SK-N-SH (cell line): ENCODE results near the gene ITIH1.

Experiments
- CTCF ChIP-seq: fragments of 200-600 bp; sonication (generic); IDR thresholded peaks from 2 replicates; pipeline ENCODE4 v1.6.1; 2017; ENCODE audit warnings: antibody characterized with exemption, mild to moderate bottlenecking, moderate library complexity
- EP300 ChIP-seq, 2 experiments: IDR thresholded peaks; 2 replicates each; pipeline versions ENCODE4 v1.4.0 to v1.6.1; 2012; ENCODE audit warnings: borderline replicate concordance in 1 of 2, low read depth in 1 of 2, low read length in 1 of 2
- EZH2phosphoT487 ChIP-seq: fragments of 200-600 bp; sonication (generic); IDR thresholded peaks from 2 replicates; pipeline ENCODE4 v1.6.1; 2017; ENCODE audit warnings: low read depth, mixed run types, mild to moderate bottlenecking, antibody characterized with exemption, moderate library complexity, borderline replicate concordance
- MXI1 ChIP-seq: IDR thresholded peaks from 2 replicates; pipeline ENCODE4 v1.6.1; 2012; ENCODE audit warnings: mild to moderate bottlenecking, low read depth, low read length, improper control_type of control experiment
- NRF1 ChIP-seq: IDR thresholded peaks from 2 replicates; pipeline ENCODE4 v1.6.1; 2012; ENCODE audit warnings: low read depth, mild to moderate bottlenecking, low read length
- POLR2AphosphoS5 ChIP-seq: IDR thresholded peaks from 2 replicates; pipeline ENCODE4 v1.6.1; 2012; ENCODE audit warnings: low read depth, low read length
- RCOR1 ChIP-seq: fragments of 150-350 bp; IDR thresholded peaks from 2 replicates; pipeline ENCODE4 v1.6.1; 2017; ENCODE audit warnings: antibody characterized with exemption, low read length
- TAF1 ChIP-seq: IDR thresholded peaks from 2 replicates; pipeline ENCODE4 v1.6.1; 2012; ENCODE audit warnings: low read depth, mild to moderate bottlenecking, low read length, moderate library complexity, borderline replicate concordance
- TF ChIP-seq, protein P1 (sequence below): IDR thresholded peaks from 2 replicates; pipeline ENCODE4 v1.4.0; 2012; ENCODE audit warnings: low read depth

DNA sequence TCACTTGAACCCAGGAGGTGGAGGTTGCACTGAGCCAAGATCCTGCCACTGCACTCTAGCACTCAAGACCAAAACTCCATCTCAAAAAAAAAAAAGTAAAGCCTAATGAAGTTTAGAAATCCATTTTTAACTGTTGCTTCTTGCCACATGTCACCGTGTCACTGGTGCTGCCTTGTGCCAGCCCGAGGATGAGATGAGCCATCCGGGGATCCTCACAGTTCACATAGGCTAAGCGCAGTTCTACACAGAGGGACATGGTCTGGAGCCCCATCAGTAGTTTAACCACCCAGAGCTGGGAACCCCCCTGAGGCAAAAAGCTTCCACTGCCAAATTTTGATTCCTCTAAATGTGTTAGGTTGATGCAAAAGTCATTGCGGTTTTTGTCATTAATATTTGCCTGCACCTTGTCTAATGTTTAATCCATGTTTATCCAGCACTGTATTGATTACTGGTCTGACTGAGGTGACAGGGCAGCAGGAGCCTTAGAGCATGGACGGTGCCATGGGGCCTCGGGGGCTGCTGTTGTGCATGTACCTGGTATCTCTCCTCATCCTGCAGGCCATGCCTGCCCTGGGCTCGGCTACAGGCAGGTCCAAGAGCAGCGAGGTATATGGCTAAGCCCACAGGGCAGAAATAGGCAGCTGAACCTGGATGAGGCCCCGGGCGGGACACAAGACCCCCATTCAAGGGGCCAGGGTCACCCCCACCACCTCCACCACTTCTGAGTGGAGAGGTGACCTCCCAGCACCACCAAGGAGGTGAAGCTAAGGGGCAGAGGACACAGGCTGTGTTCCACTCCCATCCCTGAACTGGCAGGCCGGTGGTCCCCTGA, at the start of gene ITIH1:
- TF ChIP-seq CTCF: no peak
- no peak for TF ChIP-seq EZH2phosphoT487
- TF ChIP-seq TAF1: no peak
- TF ChIP-seq RCOR1: no peak
- TF ChIP-seq POLR2AphosphoS5: no peak
- TF ChIP-seq, protein P1, sequence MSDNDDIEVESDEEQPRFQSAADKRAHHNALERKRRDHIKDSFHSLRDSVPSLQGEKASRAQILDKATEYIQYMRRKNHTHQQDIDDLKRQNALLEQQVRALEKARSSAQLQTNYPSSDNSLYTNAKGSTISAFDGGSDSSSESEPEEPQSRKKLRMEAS: no peak
- TF ChIP-seq NRF1: no peak
- TF ChIP-seq EP300 (IDR thresholded peaks at IDR 0.05; ENCODE audit: borderline replicate concordance in 1 of 2, low read depth in 1 of 2, low read length in 1 of 2): no peak
- TF ChIP-seq MXI1: no peak
